OCI-LY3 (cell line): Measurements from ENCODE around the gene FAM110A.

Source experiments
- EZH2phosphoT487 ChIP-seq: fragments of 200-600 bp; shearing (Covaris generic); IDR thresholded peaks from 2 replicates; pipeline ENCODE4 v1.6.1; 2018; ENCODE audit warnings: antibody characterized with exemption, mixed run types, low read depth
- TF ChIP-seq, protein P1 (sequence below): fragments of 200-600, 300-600 bp; sonication (generic); IDR thresholded peaks from 2 replicates; pipeline ENCODE4 v1.5.1; 2014; ENCODE audit warnings: antibody characterized with exemption, low read length, low read depth

DNA sequence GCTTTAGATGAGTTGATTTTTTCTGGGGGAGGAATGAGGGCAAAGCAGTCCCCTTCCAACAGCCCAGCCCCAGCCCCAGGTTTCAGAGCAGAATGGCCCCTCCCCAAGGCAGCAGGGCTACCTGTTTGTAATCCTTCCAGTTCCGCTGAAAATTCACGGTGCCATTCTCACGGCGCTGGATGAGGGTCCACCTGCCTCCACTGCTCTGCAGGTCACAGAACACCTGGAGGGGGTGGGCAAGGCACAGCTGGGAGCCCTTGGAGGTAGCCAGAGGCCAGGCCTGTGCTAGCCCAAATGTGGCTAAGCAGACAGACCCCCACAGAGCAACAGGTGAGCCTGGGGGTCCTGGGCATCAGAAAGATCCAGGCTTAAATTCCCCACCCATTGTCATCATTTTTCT, 46.1 kb downstream of the FAM110A start:
- TF ChIP-seq, protein P1, sequence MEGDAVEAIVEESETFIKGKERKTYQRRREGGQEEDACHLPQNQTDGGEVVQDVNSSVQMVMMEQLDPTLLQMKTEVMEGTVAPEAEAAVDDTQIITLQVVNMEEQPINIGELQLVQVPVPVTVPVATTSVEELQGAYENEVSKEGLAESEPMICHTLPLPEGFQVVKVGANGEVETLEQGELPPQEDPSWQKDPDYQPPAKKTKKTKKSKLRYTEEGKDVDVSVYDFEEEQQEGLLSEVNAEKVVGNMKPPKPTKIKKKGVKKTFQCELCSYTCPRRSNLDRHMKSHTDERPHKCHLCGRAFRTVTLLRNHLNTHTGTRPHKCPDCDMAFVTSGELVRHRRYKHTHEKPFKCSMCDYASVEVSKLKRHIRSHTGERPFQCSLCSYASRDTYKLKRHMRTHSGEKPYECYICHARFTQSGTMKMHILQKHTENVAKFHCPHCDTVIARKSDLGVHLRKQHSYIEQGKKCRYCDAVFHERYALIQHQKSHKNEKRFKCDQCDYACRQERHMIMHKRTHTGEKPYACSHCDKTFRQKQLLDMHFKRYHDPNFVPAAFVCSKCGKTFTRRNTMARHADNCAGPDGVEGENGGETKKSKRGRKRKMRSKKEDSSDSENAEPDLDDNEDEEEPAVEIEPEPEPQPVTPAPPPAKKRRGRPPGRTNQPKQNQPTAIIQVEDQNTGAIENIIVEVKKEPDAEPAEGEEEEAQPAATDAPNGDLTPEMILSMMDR = no peak
- TF ChIP-seq EZH2phosphoT487 = no peak
